HCT116 (cell line): ENCODE results near the gene LDB2. TPM values are rescaled to one million over a fixed set of nuclear protein-coding genes. Genes with fewer than 3 reads are reported as not detected.

Experiments used
- ATAC-seq: fragments of 200-7000 bp; cut with Tn5 transposase; 2 replicates; pipeline ENCODE4 v1.9.1; 2020; ENCODE audit warnings: mild to moderate bottlenecking, moderate library complexity
- BruUV-seq: library from RNA; stranded (reverse); fragments of 400-500 nt; replicated peaks from 2 replicates; lab custom pipeline; 2021; lab: Mats Ljungman, UMichigan
- CTCF ChIA-PET: fragments of 300-600 bp; sonication (Branson Sonifier 250); formaldehyde crosslinking; loops from one replicate; lab custom pipeline; 2021; ENCODE audit warnings: antibody characterized with exemption; lab: Charles Lee
- POLR2A ChIA-PET: fragments of 300-600, 350-600 bp; sonication (Branson Sonifier 250); formaldehyde crosslinking; loops from one replicate; lab custom pipeline; 2021; ENCODE audit warnings: antibody characterized with exemption; lab: Charles Lee
- RAD21 ChIA-PET, 2 experiments: fragments of 300-600 bp; sonication (Branson Sonifier 250); formaldehyde crosslinking; loops; one replicate each; lab custom pipeline; 2023; ENCODE audit warnings: low total read pairs in 2 of 2; ENCODE audit not compliant: uncharacterized antibody in 2 of 2, unreplicated experiment in 2 of 2, low non-redundant PET in 1 of 2; lab: Charles Lee
- DNase-seq: peaks from one replicate; pipeline ENCODE4 v3.0.0-alpha.2; 2010; ENCODE audit warnings: low read depth, low spot score
- H2AFZ ChIP-seq: fragments of 200-600 bp; shearing (Covaris generic), sonication (generic); 2 replicates; pipeline ENCODE4 v1.6.1; 2017; ENCODE audit warnings: low read depth, mixed run types, mixed read lengths, antibody characterized with exemption, low read length; ENCODE audit not compliant: poor library complexity, severe bottlenecking
- H3K27ac ChIP-seq: 2 replicates; pipeline ENCODE4 v1.5.1; 2012; ENCODE audit warnings: low read depth, low read length
- H3K27me3 ChIP-seq: fragments of 200-600 bp; sonication (generic); 2 replicates; pipeline ENCODE4 v1.6.1; 2016; ENCODE audit warnings: mixed run types, low read length, mixed read lengths; ENCODE audit not compliant: insufficient read depth
- H3K36me3 ChIP-seq, 2 experiments: fragments of 200-500 bp in 1 of 2; fragments of 200-600 bp in 1 of 2; sonication (Bioruptor generic) in 1 of 2; sonication (generic) in 1 of 2; 2 replicates each; pipeline versions ENCODE4 v1.5.1 to v1.6.1; 2014 to 2016; ENCODE audit warnings: low read length in 2 of 2, inconsistent platforms in 1 of 2, mixed read lengths in 1 of 2, mixed run types in 1 of 2; ENCODE audit not compliant: insufficient read depth in 2 of 2, control insufficient read depth in 1 of 2
- H3K4me1 ChIP-seq, 2 experiments: fragments of 200-600 bp in 1 of 2; sonication (generic) in 1 of 2; 2 replicates each; pipeline versions ENCODE4 v1.5.1 to v1.6.1; 2012 to 2017; ENCODE audit warnings: low read length in 2 of 2, inconsistent platforms in 1 of 2, mild to moderate bottlenecking in 1 of 2, mixed read lengths in 1 of 2, mixed run types in 1 of 2, moderate library complexity in 1 of 2; ENCODE audit not compliant: insufficient read depth in 2 of 2, control insufficient read depth in 1 of 2
- H3K4me2 ChIP-seq: fragments of 200-600 bp; sonication (generic); 2 replicates; pipeline ENCODE4 v1.6.1; 2017; ENCODE audit warnings: mixed run types, low read length, mixed read lengths
- H3K4me3 ChIP-seq, 2 experiments: fragments of 200-600 bp in 1 of 2; sonication (generic) in 1 of 2; replicated peaks in 1 of 2; 2 replicates each; pipeline ENCODE4 v1.5.1; 2011 to 2016; ENCODE audit warnings: low read length in 2 of 2, control low read depth in 1 of 2, low read depth in 1 of 2, mild to moderate bottlenecking in 1 of 2, mixed read lengths in 1 of 2, mixed run types in 1 of 2
- H3K79me2 ChIP-seq: fragments of 200-600 bp; sonication (generic); 2 replicates; pipeline ENCODE4 v1.6.1; 2017; ENCODE audit warnings: mild to moderate bottlenecking, mixed run types, low read length, moderate library complexity, mixed read lengths; ENCODE audit not compliant: insufficient read depth
- H3K9ac ChIP-seq: fragments of 200-600 bp; sonication (generic); 2 replicates; pipeline ENCODE4 v1.6.1; 2016; ENCODE audit warnings: low read length, mixed read lengths
- H3K9me2 ChIP-seq: fragments of 200-600 bp; sonication (generic), shearing (Covaris generic); 2 replicates; pipeline ENCODE4 v1.6.1; 2017; ENCODE audit warnings: mixed run types, mild to moderate bottlenecking, moderate library complexity; ENCODE audit not compliant: insufficient read depth
- H3K9me3 ChIP-seq, 2 experiments: fragments of 200-500 bp in 1 of 2; fragments of 200-600 bp in 1 of 2; sonication (Bioruptor generic) in 1 of 2; sonication (generic) in 1 of 2; 2 replicates each; pipeline ENCODE4 v1.6.1; 2014 to 2017; ENCODE audit warnings: low read length in 2 of 2, mixed read lengths in 2 of 2, inconsistent platforms in 1 of 2, low read depth in 1 of 2, mild to moderate bottlenecking in 1 of 2, mixed run types in 1 of 2, moderate library complexity in 1 of 2; ENCODE audit not compliant: control insufficient read depth in 1 of 2, insufficient read depth in 1 of 2
- H4K20me1 ChIP-seq: fragments of 200-600 bp; sonication (generic), shearing (Covaris generic); 2 replicates; pipeline ENCODE4 v1.6.1; 2017; ENCODE audit warnings: mixed run types, mild to moderate bottlenecking, moderate library complexity; ENCODE audit not compliant: insufficient read depth
- ATF3 ChIP-seq: IDR thresholded peaks from 2 replicates; pipeline ENCODE4 v1.6.1; 2012
- CBX3 ChIP-seq: IDR thresholded peaks from 2 replicates; pipeline ENCODE4 v1.6.1; 2012; ENCODE audit warnings: low read depth
- CEBPB ChIP-seq: IDR thresholded peaks from 2 replicates; pipeline ENCODE4 v1.6.1; 2012; ENCODE audit warnings: low read depth
- EGR1 ChIP-seq: IDR thresholded peaks from 2 replicates; pipeline ENCODE4 v1.6.1; 2012; ENCODE audit warnings: low read depth
- EZH2 ChIP-seq: fragments of 200-600 bp; sonication (generic); IDR thresholded peaks from 2 replicates; pipeline ENCODE4 v1.6.1; 2017; ENCODE audit warnings: antibody characterized with exemption, mixed run types
- EZH2phosphoT487 ChIP-seq: fragments of 200-600 bp; IDR thresholded peaks from 2 replicates; pipeline ENCODE4 v1.6.1; 2018; ENCODE audit warnings: antibody characterized with exemption, borderline replicate concordance
- FOSL1 ChIP-seq: IDR thresholded peaks from 2 replicates; pipeline ENCODE4 v1.6.1; 2012; ENCODE audit warnings: low read depth
- JUND ChIP-seq: IDR thresholded peaks from 2 replicates; pipeline ENCODE4 v1.6.1; 2012
- POLR2AphosphoS5 ChIP-seq: IDR thresholded peaks from 2 replicates; pipeline ENCODE4 v1.6.1; 2011; ENCODE audit warnings: mild to moderate bottlenecking, low read depth, low read length, moderate library complexity
- RAD21 ChIP-seq: IDR thresholded peaks from 2 replicates; pipeline ENCODE4 v1.6.1; 2012; ENCODE audit warnings: low read depth, mild to moderate bottlenecking
- REST ChIP-seq: IDR thresholded peaks from 2 replicates; pipeline ENCODE4 v1.6.1; 2012; ENCODE audit warnings: low read depth
- SIN3A ChIP-seq: IDR thresholded peaks from 2 replicates; pipeline ENCODE4 v1.6.1; 2012; ENCODE audit warnings: low read depth
- SP1 ChIP-seq: IDR thresholded peaks from 2 replicates; pipeline ENCODE4 v1.6.1; 2012; ENCODE audit warnings: low read depth
- SRF ChIP-seq: IDR thresholded peaks from 2 replicates; pipeline ENCODE4 v1.6.1; 2012; ENCODE audit warnings: low read depth
- TCF7L2 ChIP-seq: IDR thresholded peaks from 2 replicates; pipeline ENCODE4 v1.7.0; 2011; ENCODE audit warnings: borderline replicate concordance, inconsistent platforms; ENCODE audit not compliant: insufficient read depth, insufficient read length; ENCODE audit errors: extremely low read depth
- ZFX ChIP-seq: fragments of 450-650 bp; IDR thresholded peaks from 2 replicates; pipeline ENCODE4 v1.6.1; 2017
- ZNF274 ChIP-seq: fragments of 200-500 bp; sonication (Bioruptor generic); IDR thresholded peaks from 2 replicates; pipeline ENCODE4 v1.6.1; 2014; ENCODE audit warnings: mild to moderate bottlenecking, low read depth, low read length, inconsistent platforms
- intact Hi-C: fragments of 100-400 bp; cut with micrococcal nuclease; formaldehyde crosslinking; loops from 2 replicates; pipeline ENCODE4 v1.10.0; 2022
- total RNA-seq: library from RNA; stranded (reverse); gene quantifications from one replicate; pipeline ENCODE4 v1.2.1, GENCODE V29; 2021; ENCODE audit not compliant: unreplicated experiment
- TF ChIP-seq, protein P1 (sequence below): IDR thresholded peaks from 2 replicates; pipeline ENCODE4 v1.6.1; 2012
- TF ChIP-seq, protein P2 (sequence below), 3 experiments: fragments of 200-600 bp in 1 of 3; sonication (generic) in 1 of 3; IDR thresholded peaks in 2 of 3; conservative IDR thresholded peaks in 1 of 3; 2 replicates each; pipeline ENCODE4 v1.5.1; 2012 to 2017; ENCODE audit warnings: low read depth in 2 of 3, low read length in 2 of 3, antibody characterized with exemption in 1 of 3, borderline replicate concordance in 1 of 3, control low read depth in 1 of 3, mild to moderate bottlenecking in 1 of 3, mixed read lengths in 1 of 3, mixed run types in 1 of 3, moderate library complexity in 1 of 3; ENCODE audit not compliant: insufficient read depth in 1 of 3

LDB2 gene
- total RNA-seq, 1 experiment from 2014 or later: 0.12 TPM

GRCh38 chr4:16860516-16860915, 37.9 kb downstream of the LDB2 start:
- Histone ChIP-seq H3K9me3 (no peaks in the 10 kb centered on the region), H3K4me3 (no peak overlapping the region), H3K27ac (no peak overlapping the region), H2AFZ (no peak overlapping the region), H3K79me2 (no peaks in the 10 kb centered on the region), H4K20me1 (no peaks in the 10 kb centered on the region), H3K9me2 (no peaks in the 10 kb centered on the region), H3K4me2 (no peak overlapping the region), H3K4me1 (peaks cover 2 to 5% of the 10 kb centered on the region in 2 experiments; a peak in 2 of 4 replicates), H3K9ac (no peak overlapping the region), H3K36me3 (no peaks in the 10 kb centered on the region), H3K27me3 (0 out of 2 replicates have a peak, but pooled peaks cover 5% of the 10 kb centered on the region)
- CTCF ChIA-PET: no interaction called here
- ATAC-seq (no peak), DNase-seq (no peak)
- RAD21 ChIA-PET: no interaction called here
- TF ChIP-seq ATF3 (no peak), POLR2AphosphoS5 (no peak), SIN3A (no peak), EGR1 (no peak), EZH2phosphoT487 (no peak), RAD21 (no peak), JUND (no peak), ZNF274 (no peak), FOSL1 (no peak), EZH2 (no peak), ZFX (no peak), CEBPB (no peak), SP1 (no peak), CBX3 (no peak), REST (no peak), TCF7L2 (no peak), SRF (no peak)
- TF ChIP-seq, protein P1, sequence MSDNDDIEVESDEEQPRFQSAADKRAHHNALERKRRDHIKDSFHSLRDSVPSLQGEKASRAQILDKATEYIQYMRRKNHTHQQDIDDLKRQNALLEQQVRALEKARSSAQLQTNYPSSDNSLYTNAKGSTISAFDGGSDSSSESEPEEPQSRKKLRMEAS: no peak
- TF ChIP-seq, protein P2, sequence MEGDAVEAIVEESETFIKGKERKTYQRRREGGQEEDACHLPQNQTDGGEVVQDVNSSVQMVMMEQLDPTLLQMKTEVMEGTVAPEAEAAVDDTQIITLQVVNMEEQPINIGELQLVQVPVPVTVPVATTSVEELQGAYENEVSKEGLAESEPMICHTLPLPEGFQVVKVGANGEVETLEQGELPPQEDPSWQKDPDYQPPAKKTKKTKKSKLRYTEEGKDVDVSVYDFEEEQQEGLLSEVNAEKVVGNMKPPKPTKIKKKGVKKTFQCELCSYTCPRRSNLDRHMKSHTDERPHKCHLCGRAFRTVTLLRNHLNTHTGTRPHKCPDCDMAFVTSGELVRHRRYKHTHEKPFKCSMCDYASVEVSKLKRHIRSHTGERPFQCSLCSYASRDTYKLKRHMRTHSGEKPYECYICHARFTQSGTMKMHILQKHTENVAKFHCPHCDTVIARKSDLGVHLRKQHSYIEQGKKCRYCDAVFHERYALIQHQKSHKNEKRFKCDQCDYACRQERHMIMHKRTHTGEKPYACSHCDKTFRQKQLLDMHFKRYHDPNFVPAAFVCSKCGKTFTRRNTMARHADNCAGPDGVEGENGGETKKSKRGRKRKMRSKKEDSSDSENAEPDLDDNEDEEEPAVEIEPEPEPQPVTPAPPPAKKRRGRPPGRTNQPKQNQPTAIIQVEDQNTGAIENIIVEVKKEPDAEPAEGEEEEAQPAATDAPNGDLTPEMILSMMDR (IDR thresholded peaks at IDR 0.05 in 2 of 3, conservative IDR thresholded peaks at IDR 0.05 in 1 of 3; ENCODE audit: borderline replicate concordance in 1 of 3, insufficient read depth in 1 of 3, low read depth in 2 of 3, low read length in 2 of 3): no peak
- BruUV-seq: no TSS peak
- POLR2A ChIA-PET: no interaction called here
- intact Hi-C loops: no loop called here
